WERI-Rb-1 (cell line): Measurements from ENCODE around the gene GOLIM4.
A peak's percentile ranks its signal among the peaks of the same experiment; 100 is the strongest.

Experiments
- DNase-seq: peaks from one replicate; pipeline ENCODE4 v3.0.0-alpha.2; 2020
- H3K27ac ChIP-seq: fragments of 250-450 bp; sonication (Bioruptor Pico); 2 replicates; pipeline ENCODE4 v1.5.1; 2020; ENCODE audit warnings: mild to moderate bottlenecking, moderate library complexity
- H3K27me3 ChIP-seq: fragments of 250-450 bp; sonication (Bioruptor Pico); 2 replicates; pipeline ENCODE4 v1.5.1; 2021; ENCODE audit warnings: mild to moderate bottlenecking, low read depth, moderate library complexity; ENCODE audit not compliant: insufficient read depth, severe bottlenecking
- H3K36me3 ChIP-seq: fragments of 250-450 bp; sonication (Bioruptor Pico); 2 replicates; pipeline ENCODE4 v1.5.1; 2020; ENCODE audit warnings: mild to moderate bottlenecking, moderate library complexity
- H3K4me3 ChIP-seq: 2 replicates; pipeline ENCODE4 v1.5.1; 2011; ENCODE audit warnings: low read depth, mild to moderate bottlenecking, control low read depth, low read length
- H3K9me3 ChIP-seq: fragments of 250-450 bp; sonication (Bioruptor Pico); 2 replicates; pipeline ENCODE4 v1.5.1; 2021; ENCODE audit warnings: mild to moderate bottlenecking, moderate library complexity; ENCODE audit not compliant: severe bottlenecking
- TF ChIP-seq, protein P1 (sequence below): IDR thresholded peaks from 2 replicates; pipeline ENCODE4 v1.5.1; 2011; ENCODE audit warnings: low read depth, mild to moderate bottlenecking, control low read depth, inconsistent platforms, low read length

GOLIM4 gene

DNA sequence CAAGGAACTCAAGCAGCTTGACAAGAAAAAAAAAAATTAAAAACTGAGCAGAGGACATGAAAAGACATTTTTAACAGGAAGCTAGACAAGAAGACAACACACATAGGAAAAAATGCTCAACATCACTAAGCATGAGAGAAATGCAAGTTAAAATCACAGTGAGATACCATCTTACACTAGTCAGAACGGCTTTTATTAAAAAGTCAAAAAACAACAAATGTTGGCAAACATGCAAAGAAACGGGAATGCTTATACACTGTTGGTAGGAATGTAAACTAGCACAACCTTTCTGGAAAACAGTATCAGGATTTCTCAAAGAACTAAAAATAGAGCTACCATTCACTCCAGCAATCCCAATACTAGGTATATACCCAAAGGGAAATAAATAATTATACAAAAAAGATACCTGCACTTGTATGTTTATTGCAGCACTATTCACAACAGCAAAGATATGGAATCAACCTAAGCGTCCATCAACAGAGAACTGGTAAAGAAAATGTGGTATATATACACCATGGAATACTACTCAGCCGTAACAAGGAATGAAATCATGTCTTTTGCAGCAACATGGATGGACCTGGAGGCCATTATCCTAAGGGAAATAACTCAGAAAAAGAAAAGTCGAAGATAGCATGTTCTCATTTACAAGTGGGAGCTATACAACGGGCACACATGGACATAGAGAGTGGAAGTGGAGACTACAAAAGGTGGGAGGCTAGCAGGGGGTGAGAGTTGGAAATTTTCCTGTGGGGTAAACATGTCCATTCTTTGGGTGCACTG is 5.2 kb downstream of the GOLIM4 start:
- Histone ChIP-seq H3K9me3 (no peaks in the 10 kb centered on the region), H3K4me3 (no peak overlapping the region), H3K27me3 (no peaks in the 10 kb centered on the region), H3K27ac (no peak overlapping the region), H3K36me3 (no peaks in the 10 kb centered on the region; the same call in 1 of the 2 replicates)
- TF ChIP-seq, protein P1, sequence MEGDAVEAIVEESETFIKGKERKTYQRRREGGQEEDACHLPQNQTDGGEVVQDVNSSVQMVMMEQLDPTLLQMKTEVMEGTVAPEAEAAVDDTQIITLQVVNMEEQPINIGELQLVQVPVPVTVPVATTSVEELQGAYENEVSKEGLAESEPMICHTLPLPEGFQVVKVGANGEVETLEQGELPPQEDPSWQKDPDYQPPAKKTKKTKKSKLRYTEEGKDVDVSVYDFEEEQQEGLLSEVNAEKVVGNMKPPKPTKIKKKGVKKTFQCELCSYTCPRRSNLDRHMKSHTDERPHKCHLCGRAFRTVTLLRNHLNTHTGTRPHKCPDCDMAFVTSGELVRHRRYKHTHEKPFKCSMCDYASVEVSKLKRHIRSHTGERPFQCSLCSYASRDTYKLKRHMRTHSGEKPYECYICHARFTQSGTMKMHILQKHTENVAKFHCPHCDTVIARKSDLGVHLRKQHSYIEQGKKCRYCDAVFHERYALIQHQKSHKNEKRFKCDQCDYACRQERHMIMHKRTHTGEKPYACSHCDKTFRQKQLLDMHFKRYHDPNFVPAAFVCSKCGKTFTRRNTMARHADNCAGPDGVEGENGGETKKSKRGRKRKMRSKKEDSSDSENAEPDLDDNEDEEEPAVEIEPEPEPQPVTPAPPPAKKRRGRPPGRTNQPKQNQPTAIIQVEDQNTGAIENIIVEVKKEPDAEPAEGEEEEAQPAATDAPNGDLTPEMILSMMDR, result no peak
- DNase-seq, result no peak

DNA sequence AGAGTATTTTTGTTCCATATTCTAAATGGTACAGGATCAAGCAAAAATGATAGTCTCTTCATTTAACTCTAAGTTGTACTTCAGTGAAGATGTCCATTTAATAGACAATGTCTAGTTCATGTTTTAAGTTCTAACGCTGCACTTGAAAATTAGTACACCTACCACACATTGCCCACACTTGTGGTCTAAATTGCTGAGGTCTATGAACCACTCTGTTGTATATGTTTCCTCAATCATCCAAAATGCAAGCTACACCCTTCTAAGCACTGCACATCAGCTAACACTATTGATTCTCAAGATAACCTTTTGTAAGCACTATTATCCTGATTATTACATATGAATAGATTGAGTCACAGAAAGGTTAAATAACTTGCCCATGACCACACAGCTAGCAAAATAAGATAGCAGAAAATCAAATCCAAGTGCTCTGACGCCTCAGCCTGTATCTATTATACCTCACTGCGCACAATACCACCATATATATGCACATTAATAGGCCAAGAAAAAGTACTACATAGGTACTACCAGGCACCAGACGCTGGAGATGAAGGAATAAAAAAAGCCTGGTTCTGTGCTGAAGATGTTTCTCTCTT is 6.4 kb downstream of the GOLIM4 start:
- no peak for DNase-seq
- H3K36me3 ChIP-seq, result no peaks in the 10 kb centered on the region
- TF ChIP-seq, protein P1, result no peak

DNA sequence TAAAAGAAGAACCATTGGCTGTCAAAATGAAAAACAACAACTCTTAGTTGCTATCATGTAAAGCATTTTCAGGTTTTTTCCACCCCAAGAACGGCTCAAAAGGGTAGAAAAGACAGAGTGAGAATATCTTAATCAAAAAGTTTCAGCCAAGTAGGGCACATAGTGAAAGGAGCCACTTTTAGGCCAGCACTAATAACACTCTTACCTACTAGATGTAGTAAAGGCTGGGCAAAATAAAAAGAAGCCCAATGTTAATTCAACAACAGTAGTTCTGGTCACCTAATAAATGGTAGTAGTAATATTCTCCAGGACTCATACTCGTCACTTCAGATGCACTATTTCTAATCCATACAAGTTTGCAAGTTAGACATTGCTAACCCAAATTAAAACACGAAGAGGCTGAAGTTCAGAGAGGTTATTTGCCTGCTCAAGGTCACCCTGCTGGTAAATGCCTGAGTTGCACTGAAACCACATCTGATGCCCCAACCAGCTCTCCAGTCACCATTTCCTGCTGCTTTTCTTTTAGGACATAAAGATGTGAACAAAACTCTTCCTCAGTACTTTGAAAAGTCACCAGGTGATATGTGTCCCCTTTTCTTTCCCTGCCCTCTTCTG is 7.5 kb downstream of the GOLIM4 start:
- Histone ChIP-seq H3K9me3 (no peaks in the 10 kb centered on the region), H3K4me3 (no peak overlapping the region), H3K27me3 (no peaks in the 10 kb centered on the region), H3K27ac (no peak overlapping the region), H3K36me3 (no peaks in the 10 kb centered on the region)
- DNase-seq, result no peak
- TF ChIP-seq, protein P1, result peak; percentile 54

More for the DNA sequence above, 6.4 kb downstream of the GOLIM4 start:
- no peak overlapping the region for H3K4me3 ChIP-seq
- no peak overlapping the region for H3K27ac ChIP-seq
- no peaks in the 10 kb centered on the region for H3K27me3 ChIP-seq
- H3K9me3 ChIP-seq, result no peaks in the 10 kb centered on the region

DNA sequence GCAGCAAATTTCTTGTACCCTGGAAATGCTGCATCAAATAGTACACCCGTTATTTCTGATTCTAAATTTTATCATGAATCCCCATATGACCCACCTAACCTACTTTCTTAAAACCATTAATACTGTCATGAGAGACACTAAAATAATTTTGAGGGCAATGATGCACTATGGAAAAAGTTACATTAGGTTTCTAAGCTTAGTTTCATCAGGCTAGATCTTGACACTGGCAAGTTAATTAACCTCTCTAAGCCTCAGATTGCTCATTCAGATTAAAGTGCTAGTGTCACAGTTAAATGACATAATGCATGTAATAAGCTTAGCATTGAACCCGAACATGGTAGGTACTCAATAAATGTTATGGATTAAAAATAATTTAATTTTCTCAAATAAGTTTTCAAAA is 8.2 kb downstream of the GOLIM4 start:
- no peak overlapping the region for H3K27ac ChIP-seq
- no peak overlapping the region for H3K4me3 ChIP-seq
- no peaks in the 10 kb centered on the region for H3K36me3 ChIP-seq
- no peak for DNase-seq
- no peaks in the 10 kb centered on the region for H3K27me3 ChIP-seq
- H3K9me3 ChIP-seq, result no peaks in the 10 kb centered on the region
- TF ChIP-seq, protein P1, result no peak

DNA sequence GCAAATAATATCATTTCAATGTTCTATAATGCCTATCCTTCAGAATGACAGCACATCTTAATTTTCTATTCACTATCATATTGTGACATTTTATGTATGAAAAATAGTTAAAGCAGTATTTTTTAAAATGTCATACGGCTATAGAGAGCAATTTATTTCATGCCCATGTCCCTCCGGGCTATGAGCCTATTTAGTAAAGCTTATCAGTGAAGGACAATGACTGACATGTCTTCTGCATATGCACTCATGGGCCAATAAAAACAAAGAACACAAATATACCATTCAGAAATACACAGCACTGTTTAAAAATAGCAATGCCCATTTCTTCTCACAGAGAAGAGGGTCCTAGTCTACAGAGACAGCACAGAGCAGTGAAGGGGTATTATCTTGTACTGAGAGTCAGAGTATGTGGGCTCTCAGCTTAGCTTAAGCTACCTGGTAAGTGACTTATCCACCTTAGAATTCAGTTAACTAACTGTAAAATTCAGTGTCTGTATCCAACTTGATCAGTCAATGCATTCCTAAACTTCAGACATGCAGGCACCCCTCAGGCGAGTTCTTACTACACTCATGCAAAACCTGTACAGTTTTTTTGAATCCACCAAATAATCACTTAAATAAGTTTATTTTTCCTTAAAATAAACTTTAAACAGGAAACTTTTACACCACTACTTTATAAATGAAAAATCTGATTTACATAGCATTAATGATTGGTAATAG is 9.0 kb downstream of the GOLIM4 start:
- TF ChIP-seq, protein P1, result no peak
- Histone ChIP-seq H3K9me3 (no peaks in the 10 kb centered on the region), H3K4me3 (no peak overlapping the region), H3K27me3 (no peaks in the 10 kb centered on the region), H3K27ac (no peak overlapping the region), H3K36me3 (no peaks in the 10 kb centered on the region)
- no peak for DNase-seq
